Keratinocyte (primary cell): ENCODE results near the gene STIMATE. TPM values are rescaled to one million over a fixed set of nuclear protein-coding genes. Genes with fewer than 3 reads are reported as not detected.

Source experiments
- DNase-seq: peaks from one replicate; pipeline ENCODE4 v3.0.0-alpha.2; 2011; ENCODE audit warnings: low read depth, missing footprints, low spot score
- FAIRE-seq: peaks from 2 replicates; lab custom pipeline; 2011; peaks lifted over from hg19 to GRCh38; lab: Jason Lieb, UNC
- H2AFZ ChIP-seq: 2 replicates; pipeline ENCODE4 v1.6.0; 2012; ENCODE audit warnings: low read length, control low read depth, inconsistent platforms; ENCODE audit not compliant: control insufficient read depth
- H3K27ac ChIP-seq: 2 replicates; pipeline ENCODE4 v1.5.1; 2011; ENCODE audit warnings: low read length; ENCODE audit not compliant: control insufficient read depth, insufficient read depth
- H3K27me3 ChIP-seq: 3 replicates; pipeline ENCODE4 v1.6.0; 2011; ENCODE audit warnings: low read length; ENCODE audit not compliant: control insufficient read depth, insufficient read depth; ENCODE audit errors: extremely low read depth
- H3K36me3 ChIP-seq, 2 experiments: 2 replicates in 1 of 2; 3 replicates in 1 of 2; pipeline ENCODE4 v1.5.1; 2011; ENCODE audit warnings: low read length in 2 of 2, mild to moderate bottlenecking in 1 of 2; ENCODE audit not compliant: control insufficient read depth in 2 of 2, insufficient read depth in 2 of 2; ENCODE audit errors: extremely low read depth in 1 of 2
- H3K4me1 ChIP-seq: 3 replicates; pipeline ENCODE4 v1.5.1; 2011; ENCODE audit warnings: low read length; ENCODE audit not compliant: control insufficient read depth, insufficient read depth; ENCODE audit errors: extremely low read depth
- H3K4me2 ChIP-seq: 3 replicates; pipeline ENCODE4 v1.6.0; 2011; ENCODE audit warnings: low read depth, low read length; ENCODE audit not compliant: control insufficient read depth, insufficient read depth; ENCODE audit errors: extremely low read depth
- H3K4me3 ChIP-seq, 3 experiments: fragments of 200-600 bp in 1 of 3; sonication (generic) in 1 of 3; 2 replicates in 2 of 3; 3 replicates in 1 of 3; pipeline ENCODE4 v1.5.1; 2011 to 2016; ENCODE audit warnings: low read length in 3 of 3, mild to moderate bottlenecking in 3 of 3, control low read depth in 2 of 3, inconsistent platforms in 1 of 3, low read depth in 1 of 3, mixed read lengths in 1 of 3, mixed run types in 1 of 3, moderate library complexity in 1 of 3; ENCODE audit not compliant: control insufficient read depth in 2 of 3, insufficient read depth in 2 of 3; ENCODE audit errors: extremely low read depth in 1 of 3
- H3K79me2 ChIP-seq: 2 replicates; pipeline ENCODE4 v1.6.0; 2012; ENCODE audit warnings: low read length; ENCODE audit not compliant: control insufficient read depth, insufficient read depth
- H3K9ac ChIP-seq: 3 replicates; pipeline ENCODE4 v1.6.0; 2011; ENCODE audit warnings: low read length; ENCODE audit not compliant: control insufficient read depth, insufficient read depth; ENCODE audit errors: extremely low read depth
- H3K9me1 ChIP-seq: 3 replicates; pipeline ENCODE4 v1.6.0; 2011; ENCODE audit warnings: low read length; ENCODE audit not compliant: control insufficient read depth, insufficient read depth; ENCODE audit errors: extremely low read depth
- H3K9me3 ChIP-seq: 2 replicates; pipeline ENCODE4 v1.5.1; 2012; ENCODE audit warnings: low read depth, low read length; ENCODE audit not compliant: control insufficient read depth
- H4K20me1 ChIP-seq: 3 replicates; pipeline ENCODE4 v1.6.0; 2011; ENCODE audit warnings: low read length; ENCODE audit not compliant: control insufficient read depth, insufficient read depth; ENCODE audit errors: extremely low read depth
- EZH2 ChIP-seq: IDR thresholded peaks from one replicate; pipeline ENCODE4 v1.6.1; 2012; ENCODE audit warnings: inconsistent platforms, mild to moderate bottlenecking, low read length, moderate library complexity
- dilution Hi-C: fragments of 300-500 bp; cut with MboI; formaldehyde crosslinking; loops from one replicate; pipeline ENCODE4 v1.7.0; 2020; ENCODE audit warnings: low sequenced_read_pairs; ENCODE audit not compliant: extremely low pct_ligation_motif_present
- polyA plus RNA-seq, 5 experiments: library from polyadenylated mRNA; depleted of rRNA in 3 of 5; stranded (reverse) in 3 of 5; stranded (forward) in 1 of 5; unstranded in 1 of 5; fragments of >200 nt; gene quantifications; 1 replicate in 1 of 5; 2 replicates in 3 of 5; 3 replicates in 1 of 5; pipeline versions ENCODE4 v1.2.1 to v1.2.3, GENCODE V29; 2011 to 2012; ENCODE audit warnings: missing spikeins in 2 of 5, low read depth in 1 of 5, low replicate concordance in 1 of 5
- TF ChIP-seq, protein P1 (sequence below), 3 experiments: IDR thresholded peaks in 1 of 3; conservative IDR thresholded peaks in 1 of 3; optimal IDR thresholded peaks in 1 of 3; 2 replicates in 2 of 3; 3 replicates in 1 of 3; pipeline versions ENCODE3 to v1.5.1; 2011; ENCODE audit warnings: low read length in 3 of 3, mild to moderate bottlenecking in 3 of 3, moderate library complexity in 2 of 3, control low read depth in 1 of 3, inconsistent platforms in 1 of 3; ENCODE audit not compliant: insufficient read depth in 2 of 3; ENCODE audit errors: extremely low read depth in 1 of 3

Gene STIMATE
- polyA plus RNA-seq, 1 donor (not counting 4 experiments of a cell fraction or from before 2014, with no cell fraction given) = 8.2 TPM

DNA sequence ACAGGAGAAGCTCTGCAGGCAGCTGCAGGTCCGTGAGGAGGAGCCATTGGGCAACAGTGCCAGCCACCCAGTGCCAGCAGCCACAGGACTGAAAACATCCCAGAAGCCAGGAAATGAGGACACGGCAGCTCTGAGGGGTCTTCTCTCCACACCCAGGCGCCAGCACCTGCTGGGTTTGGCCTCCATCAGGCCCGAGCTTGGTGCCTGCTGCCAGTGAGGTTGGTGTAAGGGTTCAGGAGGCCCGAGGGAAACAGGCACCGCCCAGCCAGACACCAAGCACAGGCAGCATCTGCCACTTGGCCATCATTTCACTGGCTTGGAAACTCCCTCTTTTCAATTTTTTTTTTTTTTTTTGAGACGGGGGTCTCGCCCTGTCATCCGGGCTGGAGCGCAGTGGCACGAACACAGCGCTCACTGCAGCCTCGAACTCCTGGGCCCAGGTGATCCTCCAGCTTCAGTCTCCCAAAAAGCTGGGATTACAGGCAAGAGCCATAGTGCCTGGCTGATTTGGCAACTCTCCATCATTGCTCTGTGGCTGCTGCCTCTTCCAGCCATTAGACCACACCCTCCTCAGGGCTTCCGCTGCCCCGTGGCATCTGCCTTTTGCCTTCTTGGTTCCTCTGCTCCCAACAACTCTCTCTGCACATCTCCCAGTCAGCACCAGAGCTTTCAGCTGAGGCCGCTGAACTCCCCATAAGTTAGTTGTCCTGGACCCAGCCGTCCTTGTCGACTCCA, 104.2 kb downstream of the STIMATE start:
- Histone ChIP-seq H3K9me3 (no peaks in the 10 kb centered on the region), H3K4me3 (no peak overlapping the region), H3K4me1 (no peaks in the 10 kb centered on the region), H3K27ac (no peak overlapping the region), H3K79me2 (no peaks in the 10 kb centered on the region), H2AFZ (no peak overlapping the region), H3K9me1 (no peaks in the 10 kb centered on the region), H3K9ac (no peak overlapping the region), H3K27me3 (peaks cover 13% of the 10 kb centered on the region), H4K20me1 (no peaks in the 10 kb centered on the region), H3K4me2 (no peak overlapping the region), H3K36me3 (no peaks in the 10 kb centered on the region)
- no peak for TF ChIP-seq EZH2
- TF ChIP-seq, protein P1, sequence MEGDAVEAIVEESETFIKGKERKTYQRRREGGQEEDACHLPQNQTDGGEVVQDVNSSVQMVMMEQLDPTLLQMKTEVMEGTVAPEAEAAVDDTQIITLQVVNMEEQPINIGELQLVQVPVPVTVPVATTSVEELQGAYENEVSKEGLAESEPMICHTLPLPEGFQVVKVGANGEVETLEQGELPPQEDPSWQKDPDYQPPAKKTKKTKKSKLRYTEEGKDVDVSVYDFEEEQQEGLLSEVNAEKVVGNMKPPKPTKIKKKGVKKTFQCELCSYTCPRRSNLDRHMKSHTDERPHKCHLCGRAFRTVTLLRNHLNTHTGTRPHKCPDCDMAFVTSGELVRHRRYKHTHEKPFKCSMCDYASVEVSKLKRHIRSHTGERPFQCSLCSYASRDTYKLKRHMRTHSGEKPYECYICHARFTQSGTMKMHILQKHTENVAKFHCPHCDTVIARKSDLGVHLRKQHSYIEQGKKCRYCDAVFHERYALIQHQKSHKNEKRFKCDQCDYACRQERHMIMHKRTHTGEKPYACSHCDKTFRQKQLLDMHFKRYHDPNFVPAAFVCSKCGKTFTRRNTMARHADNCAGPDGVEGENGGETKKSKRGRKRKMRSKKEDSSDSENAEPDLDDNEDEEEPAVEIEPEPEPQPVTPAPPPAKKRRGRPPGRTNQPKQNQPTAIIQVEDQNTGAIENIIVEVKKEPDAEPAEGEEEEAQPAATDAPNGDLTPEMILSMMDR (optimal IDR thresholded peaks at IDR 0.05 in 1 of 3, IDR thresholded peaks at IDR 0.05 in 1 of 3, conservative IDR thresholded peaks at IDR 0.05 in 1 of 3; ENCODE audit: extremely low read depth in 1 of 3, insufficient read depth in 2 of 3, low read length in 3 of 3) = no peak
- no peak for FAIRE-seq
- no peak for DNase-seq
- dilution Hi-C loops = no loop called here

DNA sequence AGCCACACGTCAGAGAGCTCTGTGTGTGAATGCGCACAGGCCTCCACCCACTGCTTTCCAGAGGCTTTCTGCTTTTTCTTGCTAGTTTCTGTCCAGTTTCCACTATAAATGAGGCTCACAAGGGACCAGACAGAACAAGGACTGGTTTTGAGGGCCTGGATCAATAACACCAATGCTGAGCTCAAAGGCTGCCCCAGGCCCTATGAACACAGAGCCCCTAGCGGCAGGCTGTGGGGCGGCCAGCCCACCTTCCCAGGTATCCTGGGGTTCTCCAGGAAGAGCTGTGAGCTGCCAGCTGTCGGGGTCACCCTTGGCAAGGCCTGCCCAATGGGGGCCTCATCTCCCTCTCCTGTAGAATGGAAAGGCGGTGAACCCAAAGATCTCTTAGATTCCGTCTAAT, 104.9 kb downstream of the STIMATE start:
- Histone ChIP-seq H2AFZ (no peak overlapping the region), H3K4me1 (no peaks in the 10 kb centered on the region), H3K27ac (no peak overlapping the region), H3K4me3 (no peak overlapping the region), H4K20me1 (no peaks in the 10 kb centered on the region), H3K9me1 (no peaks in the 10 kb centered on the region), H3K4me2 (no peak overlapping the region), H3K9me3 (no peaks in the 10 kb centered on the region), H3K36me3 (no peaks in the 10 kb centered on the region), H3K79me2 (no peaks in the 10 kb centered on the region), H3K9ac (no peak overlapping the region), H3K27me3 (peaks cover 13% of the 10 kb centered on the region)
- FAIRE-seq (no peak), DNase-seq (no peak)
- dilution Hi-C loops = no loop called here
- TF ChIP-seq, protein P1 (optimal IDR thresholded peaks at IDR 0.05 in 1 of 3, IDR thresholded peaks at IDR 0.05 in 1 of 3, conservative IDR thresholded peaks at IDR 0.05 in 1 of 3; ENCODE audit: extremely low read depth in 1 of 3, insufficient read depth in 2 of 3, low read length in 3 of 3) = no peak
- no peak for TF ChIP-seq EZH2
